ENCODE results near the gene ADISSP. TPM values are rescaled to one million over a fixed set of nuclear protein-coding genes. Genes with fewer than 3 reads are reported as not detected.

The ADISSP gene
- total RNA-seq, 1 experiment from 2014 or later: 244 TPM

DNA sequence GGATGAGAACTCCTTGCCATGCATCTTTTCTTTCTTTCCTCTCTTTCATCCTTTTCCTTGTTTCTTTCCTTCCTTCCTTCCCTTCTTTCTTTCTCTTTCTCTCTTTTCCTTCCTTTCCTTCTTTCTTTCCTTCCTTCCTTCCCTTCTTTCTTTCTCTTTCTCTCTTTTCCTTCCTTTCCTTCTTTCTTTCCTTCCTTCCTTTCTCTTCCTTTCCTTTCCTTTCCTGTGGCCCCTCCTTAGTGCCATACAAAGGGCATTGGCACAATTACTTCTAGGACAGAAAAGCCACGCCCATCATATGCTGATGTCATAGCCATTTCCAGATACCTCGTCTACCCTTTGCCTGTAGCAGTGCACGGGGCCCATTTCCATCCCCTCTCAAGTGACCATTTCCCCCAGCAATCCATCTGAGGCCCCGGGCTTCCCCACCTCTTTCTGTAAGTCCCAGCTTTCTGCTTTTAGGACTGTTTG, 21.2 kb upstream of the ADISSP start:
- Histone ChIP-seq H3K9me2 (replicated peaks; ENCODE audit: low read length) (no peaks in the 10 kb centered on the region), H3K4me3 (ENCODE audit: low read length) (no peak overlapping the region), H2AFZ (ENCODE audit: low read length) (no peak overlapping the region), H3K27me3 (ENCODE audit: low read length) (no peaks in the 10 kb centered on the region), H3K36me3 (ENCODE audit: low read depth, low read length) (0 out of 2 replicates have a peak, but pooled peaks cover 3% of the 10 kb centered on the region), H3K79me2 (ENCODE audit: low read length) (peaks cover 34% of the 10 kb centered on the region), H3F3A (ENCODE audit: low read length, unreplicated experiment) (no peaks in the 10 kb centered on the region), H3K4me2 (ENCODE audit: low read length) (peak overlapping the region; percentile 28; the same call in 1 of the 2 replicates), H3K9me3 (ENCODE audit: low read length) (no peaks in the 10 kb centered on the region), H3K4me1 (ENCODE audit: insufficient read depth, low read length) (peaks cover 27% of the 10 kb centered on the region), H3K27ac (ENCODE audit: low read length) (no peak overlapping the region), H3K9ac (ENCODE audit: low read length) (no peak overlapping the region), H4K20me1 (ENCODE audit: low read length) (peaks cover 20% of the 10 kb centered on the region)
- TF ChIP-seq EZH2 (IDR thresholded peaks at IDR 0.05; ENCODE audit: low read length, unreplicated experiment): no peak
- no peak for TF ChIP-seq EZH2phosphoT487 (IDR thresholded peaks at IDR 0.05; ENCODE audit: borderline replicate concordance, low read length)
- ChIA-PET CTCF (no interaction called here), POLR2A (ENCODE audit: unreplicated experiment) (no interaction called here)
- DNase-seq (peak; percentile 21), ATAC-seq (no peak)
- no TSS peak for BruUV-seq (replicated peaks)
- intact Hi-C loops (cut with micrococcal nuclease): no loop called here

GRCh38 chr20:3787324-3788014, 19.9 kb upstream of the ADISSP start:
- ATAC-seq (no peak), DNase-seq (peak; percentile 18)
- Histone ChIP-seq H3K4me1 (ENCODE audit: insufficient read depth, low read length) (peaks cover 36% of the 10 kb centered on the region), H2AFZ (ENCODE audit: low read length) (peak overlapping the region; percentile 90), H3K9me2 (replicated peaks; ENCODE audit: low read length) (no peaks in the 10 kb centered on the region), H4K20me1 (ENCODE audit: low read length) (peaks cover 28% of the 10 kb centered on the region), H3K9me3 (ENCODE audit: low read length) (no peaks in the 10 kb centered on the region), H3K4me2 (ENCODE audit: low read length) (peak overlapping the region; percentile 81), H3F3A (ENCODE audit: low read length, unreplicated experiment) (peaks cover 3% of the 10 kb centered on the region), H3K79me2 (ENCODE audit: low read length) (peaks cover 40% of the 10 kb centered on the region), H3K4me3 (ENCODE audit: low read length) (peak overlapping the region; percentile 77), H3K36me3 (ENCODE audit: low read depth, low read length) (0 out of 2 replicates have a peak, but pooled peaks cover 3% of the 10 kb centered on the region), H3K9ac (ENCODE audit: low read length) (peak overlapping the region; percentile 82), H3K27ac (ENCODE audit: low read length) (0 out of 2 replicates have a peak overlapping the region, but pooled peaks have one; percentile 16), H3K27me3 (ENCODE audit: low read length) (no peaks in the 10 kb centered on the region)
- intact Hi-C loops (cut with micrococcal nuclease): loop anchor here (1.0 kb wide), 3 partner anchors 9 to 68 kb away; partner anchors contain the start of genes AP5S1 and CDC25B
- TSS peak; percentile 69 for BruUV-seq (replicated peaks)
- ChIA-PET POLR2A (ENCODE audit: unreplicated experiment) (interaction anchor here (0.5 to 1.0 kb wide), 4 partner anchors 16 to 58 kb away, joined by 3 to 5 read pairs (median 4); partner anchors contain the start of gene AP5S1), CTCF (interaction anchor here (0.6 to 3.0 kb wide), 3 partner anchors 24 to 33 kb away, joined by 3 to 16 read pairs (median 13); partner anchors contain the start of gene AP5S1)
- TF ChIP-seq, protein P1, sequence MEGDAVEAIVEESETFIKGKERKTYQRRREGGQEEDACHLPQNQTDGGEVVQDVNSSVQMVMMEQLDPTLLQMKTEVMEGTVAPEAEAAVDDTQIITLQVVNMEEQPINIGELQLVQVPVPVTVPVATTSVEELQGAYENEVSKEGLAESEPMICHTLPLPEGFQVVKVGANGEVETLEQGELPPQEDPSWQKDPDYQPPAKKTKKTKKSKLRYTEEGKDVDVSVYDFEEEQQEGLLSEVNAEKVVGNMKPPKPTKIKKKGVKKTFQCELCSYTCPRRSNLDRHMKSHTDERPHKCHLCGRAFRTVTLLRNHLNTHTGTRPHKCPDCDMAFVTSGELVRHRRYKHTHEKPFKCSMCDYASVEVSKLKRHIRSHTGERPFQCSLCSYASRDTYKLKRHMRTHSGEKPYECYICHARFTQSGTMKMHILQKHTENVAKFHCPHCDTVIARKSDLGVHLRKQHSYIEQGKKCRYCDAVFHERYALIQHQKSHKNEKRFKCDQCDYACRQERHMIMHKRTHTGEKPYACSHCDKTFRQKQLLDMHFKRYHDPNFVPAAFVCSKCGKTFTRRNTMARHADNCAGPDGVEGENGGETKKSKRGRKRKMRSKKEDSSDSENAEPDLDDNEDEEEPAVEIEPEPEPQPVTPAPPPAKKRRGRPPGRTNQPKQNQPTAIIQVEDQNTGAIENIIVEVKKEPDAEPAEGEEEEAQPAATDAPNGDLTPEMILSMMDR (conservative IDR thresholded peaks at IDR 0.05; ENCODE audit: low read depth, low read length): no peak
- TF ChIP-seq EZH2 (IDR thresholded peaks at IDR 0.05; ENCODE audit: low read length, unreplicated experiment) (no peak), EZH2phosphoT487 (IDR thresholded peaks at IDR 0.05; ENCODE audit: borderline replicate concordance, low read length) (no peak)

DNA sequence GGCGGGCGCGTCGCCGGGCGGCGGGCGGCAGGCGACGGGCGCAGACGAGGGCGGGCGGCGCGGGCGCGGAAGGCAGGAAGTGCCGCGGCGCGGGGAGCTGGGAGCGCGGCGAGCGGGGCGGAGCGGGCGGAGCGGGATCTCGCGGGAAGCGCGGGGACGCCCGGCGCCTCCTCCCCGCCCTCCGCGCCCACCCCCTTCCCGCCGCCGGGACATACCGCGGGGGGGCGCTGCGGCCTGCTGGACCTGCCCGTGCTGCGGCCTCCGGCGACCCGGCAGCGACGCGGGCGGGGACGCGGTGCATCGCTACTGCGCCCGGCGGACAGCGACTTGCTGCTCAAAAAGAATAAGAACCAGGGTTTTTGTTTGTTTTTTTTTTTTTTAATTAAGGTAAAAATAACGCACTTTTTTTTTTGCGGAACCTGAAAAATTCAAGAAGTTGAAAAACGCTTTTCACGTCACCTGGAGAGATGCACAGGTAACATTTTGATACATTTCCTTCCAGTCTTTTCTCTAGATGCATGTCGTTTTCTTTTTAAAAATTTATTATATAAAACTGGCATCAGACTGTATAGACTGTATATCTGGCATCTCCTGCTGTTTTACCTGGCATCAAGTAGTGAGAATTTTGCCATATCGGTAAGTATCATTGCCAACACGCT, 19.2 kb upstream of the ADISSP start, which contains the start of gene CENPB:
TSS of gene CENPB (minus strand) at position 76 of the 659 bp plus-strand sequence. CDS start 257 bp downstream, outside the sequence.
- Histone ChIP-seq H3K4me3 (ENCODE audit: low read length) (peak within 1 kb of the TSS; percentile 77), H3K9ac (ENCODE audit: low read length) (peak within 1 kb of the TSS; percentile 87), H3K36me3 (ENCODE audit: low read depth, low read length) (0 out of 2 replicates have a peak, but pooled peaks cover 3% of the 10 kb centered on the region), H3K4me2 (ENCODE audit: low read length) (peak within 1 kb of the TSS; percentile 98), H3K27ac (ENCODE audit: low read length) (peak within 1 kb of the TSS; percentile 55), H3K79me2 (ENCODE audit: low read length) (peaks cover 40% of the 10 kb centered on the region), H2AFZ (ENCODE audit: low read length) (peak within 1 kb of the TSS; percentile 90), H3K9me3 (ENCODE audit: low read length) (no peaks in the 10 kb centered on the region), H3K4me1 (ENCODE audit: insufficient read depth, low read length) (peaks cover 36% of the 10 kb centered on the region), H4K20me1 (ENCODE audit: low read length) (peaks cover 28% of the 10 kb centered on the region), H3K9me2 (replicated peaks; ENCODE audit: low read length) (no peaks in the 10 kb centered on the region), H3K27me3 (ENCODE audit: low read length) (no peaks in the 10 kb centered on the region), H3F3A (ENCODE audit: low read length, unreplicated experiment) (peaks cover 10% of the 10 kb centered on the region)
- intact Hi-C loops (cut with micrococcal nuclease): loop anchor here (1.0 kb wide), 3 partner anchors 10 to 69 kb away; partner anchors contain the start of genes AP5S1 and CDC25B
- BruUV-seq (replicated peaks): no TSS peak
- ATAC-seq (peak; percentile 76), DNase-seq (peak; percentile 94)
- ChIA-PET POLR2A (ENCODE audit: unreplicated experiment) (interaction anchor here (0.6 to 1.0 kb wide), 6 partner anchors 16 to 58 kb away, joined by 3 to 5 read pairs (median 4); partner anchors contain the start of genes ADISSP and AP5S1), CTCF (interaction anchor here (0.6 to 3.0 kb wide), 6 partner anchors 9 to 104 kb away, joined by 3 to 16 read pairs (median 3); partner anchors contain the start of genes ADISSP, AP5S1 and CDC25B)
- TF ChIP-seq, protein P1 (conservative IDR thresholded peaks at IDR 0.05; ENCODE audit: low read depth, low read length): peak; percentile 73
- TF ChIP-seq EZH2phosphoT487 (IDR thresholded peaks at IDR 0.05; ENCODE audit: borderline replicate concordance, low read length): no peak
- no peak for TF ChIP-seq EZH2 (IDR thresholded peaks at IDR 0.05; ENCODE audit: low read length, unreplicated experiment)
